Neural cell (in vitro differentiated cells): ENCODE data around the gene STUM. TPM values are rescaled to one million over a fixed set of nuclear protein-coding genes. Genes with fewer than 3 reads are reported as not detected.

Source experiments
- H2AFZ ChIP-seq: fragments of 200-600, 300-800 bp; sonication (generic), shearing (Covaris generic); 2 replicates; pipeline ENCODE4 v1.6.0; 2014; ENCODE audit warnings: low read depth, mild to moderate bottlenecking, antibody characterized with exemption, low read length, moderate library complexity
- H3F3A ChIP-seq: fragments of 200-600 bp; shearing (Covaris generic); 2 replicates; pipeline ENCODE4 v1.6.1; 2016; ENCODE audit warnings: mild to moderate bottlenecking, moderate library complexity, mixed read lengths, antibody characterized with exemption, low read length; ENCODE audit not compliant: insufficient read depth, poor library complexity, severe bottlenecking
- H3K27ac ChIP-seq: fragments of 200-600, 300-800 bp; sonication (generic), shearing (Covaris generic); 2 replicates; pipeline ENCODE4 v1.5.1; 2014; ENCODE audit warnings: mild to moderate bottlenecking, low read length, moderate library complexity
- H3K27me3 ChIP-seq: fragments of 300-800, 200-600 bp; sonication (generic), shearing (Covaris generic); 2 replicates; pipeline ENCODE4 v1.6.0; 2014; ENCODE audit warnings: mild to moderate bottlenecking, low read depth, low read length, moderate library complexity; ENCODE audit not compliant: insufficient read depth
- H3K36me3 ChIP-seq: fragments of 300-800, 200-600 bp; sonication (generic), shearing (Covaris generic); 2 replicates; pipeline ENCODE4 v1.5.1; 2014; ENCODE audit warnings: mild to moderate bottlenecking, antibody characterized with exemption, low read length, moderate library complexity; ENCODE audit not compliant: insufficient read depth
- H3K4me2 ChIP-seq: fragments of 300-800, 200-600 bp; sonication (generic), shearing (Covaris generic); 2 replicates; pipeline ENCODE4 v1.6.0; 2014; ENCODE audit warnings: mild to moderate bottlenecking, low read length
- H3K4me3 ChIP-seq: fragments of 300-800, 200-600 bp; sonication (generic), shearing (Covaris generic); 2 replicates; pipeline ENCODE4 v1.5.1; 2014; ENCODE audit warnings: mild to moderate bottlenecking, low read length, moderate library complexity
- H3K79me2 ChIP-seq: fragments of 200-600 bp; shearing (Covaris generic); replicated peaks from 2 replicates; pipeline ENCODE4 v1.6.0; 2014; ENCODE audit warnings: mild to moderate bottlenecking, low read length, moderate library complexity; ENCODE audit not compliant: insufficient read depth
- H3K9ac ChIP-seq: fragments of 300-800, 200-600 bp; sonication (generic), shearing (Covaris generic); 2 replicates; pipeline ENCODE4 v1.6.1; 2016; ENCODE audit warnings: mild to moderate bottlenecking, low read length, mixed read lengths
- H3K9me2 ChIP-seq: fragments of 200-600 bp; shearing (Covaris generic); 2 replicates; pipeline ENCODE4 v1.6.1; 2016; ENCODE audit warnings: mild to moderate bottlenecking, low read length, mixed read lengths; ENCODE audit not compliant: insufficient read depth
- H3K9me3 ChIP-seq: fragments of 200-600, 300-800 bp; sonication (generic), shearing (Covaris generic); 2 replicates; pipeline ENCODE4 v1.6.1; 2016; ENCODE audit warnings: mild to moderate bottlenecking, mixed run types, low read length, moderate library complexity, mixed read lengths
- H4K20me1 ChIP-seq: fragments of 200-600 bp; shearing (Covaris generic); 2 replicates; pipeline ENCODE4 v1.6.1; 2016; ENCODE audit warnings: mild to moderate bottlenecking, mixed run types; ENCODE audit not compliant: insufficient read depth
- EP300 ChIP-seq: fragments of 450-650 bp; conservative IDR thresholded peaks from 2 replicates; pipeline ENCODE4 v1.6.1; 2014; ENCODE audit warnings: antibody characterized with exemption, mild to moderate bottlenecking, moderate library complexity; ENCODE audit not compliant: poor library complexity, severe bottlenecking
- EZH2 ChIP-seq: fragments of 200-600, 300-800 bp; shearing (Covaris generic), sonication (generic); IDR thresholded peaks from 2 replicates; pipeline ENCODE4 v1.6.1; 2014; ENCODE audit warnings: antibody characterized with exemption, low read length, borderline replicate concordance, mild to moderate bottlenecking; ENCODE audit not compliant: insufficient read depth, poor library complexity, severe bottlenecking
- MXI1 ChIP-seq: fragments of 450-650 bp; conservative IDR thresholded peaks from 2 replicates; pipeline ENCODE4 v1.6.1; 2014; ENCODE audit warnings: antibody characterized with exemption, mild to moderate bottlenecking; ENCODE audit not compliant: poor library complexity, severe bottlenecking
- POLR2AphosphoS5 ChIP-seq: IDR thresholded peaks from 2 replicates; pipeline ENCODE4 v1.6.1; 2012
- RAD21 ChIP-seq: fragments of 450-650 bp; conservative IDR thresholded peaks from 2 replicates; pipeline ENCODE4 v1.6.1; 2014; ENCODE audit warnings: antibody characterized with exemption, mild to moderate bottlenecking, moderate library complexity
- SMC3 ChIP-seq: fragments of 450-650 bp; conservative IDR thresholded peaks from 2 replicates; pipeline ENCODE4 v1.6.1; 2014; ENCODE audit warnings: antibody characterized with exemption, mild to moderate bottlenecking, moderate library complexity; ENCODE audit not compliant: poor library complexity
- TAF1 ChIP-seq: IDR thresholded peaks from 2 replicates; pipeline ENCODE4 v1.6.1; 2012; ENCODE audit warnings: low read depth
- polyA plus RNA-seq: library from polyadenylated mRNA; depleted of rRNA; stranded (reverse); fragments of >200 nt; gene quantifications from 2 replicates; pipeline ENCODE4 v1.2.3, GENCODE V29; 2014
- TF ChIP-seq, protein P1 (sequence below): IDR thresholded peaks from 2 replicates; pipeline ENCODE4 v1.6.1; 2012; ENCODE audit warnings: borderline replicate concordance
- TF ChIP-seq, protein P2 (sequence below): fragments of 450-650 bp; IDR thresholded peaks from 2 replicates; pipeline ENCODE4 v1.5.1; 2014; ENCODE audit warnings: antibody characterized with exemption, mild to moderate bottlenecking, moderate library complexity; ENCODE audit not compliant: poor library complexity, severe bottlenecking

The STUM gene
- polyA plus RNA-seq, 1 donor from 2014 or later, result 0.52 TPM

DNA sequence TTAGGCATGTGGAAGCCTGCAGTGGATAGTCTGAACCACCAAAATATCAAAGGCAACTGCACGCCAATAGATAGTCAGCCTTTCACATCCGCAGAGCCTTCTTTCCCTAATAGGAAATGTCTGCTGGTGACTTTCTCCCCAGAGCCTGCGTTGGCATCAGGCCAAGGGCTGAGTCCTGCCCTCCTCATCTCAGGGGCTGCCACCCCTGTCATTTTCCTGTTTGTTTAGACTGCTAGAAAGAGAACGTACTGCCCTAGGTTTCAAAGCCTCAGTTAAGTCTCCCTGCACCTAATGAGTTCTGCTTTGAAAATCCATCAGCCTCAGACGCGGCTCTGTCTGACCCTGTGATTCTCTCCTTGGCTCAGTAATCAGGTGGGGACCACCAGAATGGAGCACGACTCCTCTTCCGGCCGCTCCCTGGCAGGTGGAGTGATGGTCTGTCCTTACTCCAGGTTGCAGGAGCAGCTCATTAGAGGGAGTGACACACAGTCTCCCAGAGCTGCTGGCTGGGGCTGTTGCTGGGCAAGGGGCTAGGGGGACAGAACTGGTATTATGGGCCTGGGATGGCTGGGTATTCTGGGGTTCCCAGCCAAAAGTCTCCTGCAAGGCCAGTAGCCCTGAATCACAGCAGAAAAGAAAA is 27.3 kb downstream of the STUM start:
- Histone ChIP-seq H3K4me2 (no peak overlapping the region), H3K4me3 (no peak overlapping the region), H3K79me2 (no peaks in the 10 kb centered on the region), H3K9me3 (no peaks in the 10 kb centered on the region), H3F3A (no peaks in the 10 kb centered on the region), H3K27ac (no peak overlapping the region), H3K9me2 (no peaks in the 10 kb centered on the region), H2AFZ (no peak overlapping the region), H3K36me3 (no peaks in the 10 kb centered on the region), H3K27me3 (no peaks in the 10 kb centered on the region), H4K20me1 (no peaks in the 10 kb centered on the region), H3K9ac (no peak overlapping the region)
- no peak for TF ChIP-seq POLR2AphosphoS5
- TF ChIP-seq, protein P1, sequence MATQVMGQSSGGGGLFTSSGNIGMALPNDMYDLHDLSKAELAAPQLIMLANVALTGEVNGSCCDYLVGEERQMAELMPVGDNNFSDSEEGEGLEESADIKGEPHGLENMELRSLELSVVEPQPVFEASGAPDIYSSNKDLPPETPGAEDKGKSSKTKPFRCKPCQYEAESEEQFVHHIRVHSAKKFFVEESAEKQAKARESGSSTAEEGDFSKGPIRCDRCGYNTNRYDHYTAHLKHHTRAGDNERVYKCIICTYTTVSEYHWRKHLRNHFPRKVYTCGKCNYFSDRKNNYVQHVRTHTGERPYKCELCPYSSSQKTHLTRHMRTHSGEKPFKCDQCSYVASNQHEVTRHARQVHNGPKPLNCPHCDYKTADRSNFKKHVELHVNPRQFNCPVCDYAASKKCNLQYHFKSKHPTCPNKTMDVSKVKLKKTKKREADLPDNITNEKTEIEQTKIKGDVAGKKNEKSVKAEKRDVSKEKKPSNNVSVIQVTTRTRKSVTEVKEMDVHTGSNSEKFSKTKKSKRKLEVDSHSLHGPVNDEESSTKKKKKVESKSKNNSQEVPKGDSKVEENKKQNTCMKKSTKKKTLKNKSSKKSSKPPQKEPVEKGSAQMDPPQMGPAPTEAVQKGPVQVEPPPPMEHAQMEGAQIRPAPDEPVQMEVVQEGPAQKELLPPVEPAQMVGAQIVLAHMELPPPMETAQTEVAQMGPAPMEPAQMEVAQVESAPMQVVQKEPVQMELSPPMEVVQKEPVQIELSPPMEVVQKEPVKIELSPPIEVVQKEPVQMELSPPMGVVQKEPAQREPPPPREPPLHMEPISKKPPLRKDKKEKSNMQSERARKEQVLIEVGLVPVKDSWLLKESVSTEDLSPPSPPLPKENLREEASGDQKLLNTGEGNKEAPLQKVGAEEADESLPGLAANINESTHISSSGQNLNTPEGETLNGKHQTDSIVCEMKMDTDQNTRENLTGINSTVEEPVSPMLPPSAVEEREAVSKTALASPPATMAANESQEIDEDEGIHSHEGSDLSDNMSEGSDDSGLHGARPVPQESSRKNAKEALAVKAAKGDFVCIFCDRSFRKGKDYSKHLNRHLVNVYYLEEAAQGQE, result no peak
- TF ChIP-seq TAF1, result no peak
- TF ChIP-seq, protein P2, sequence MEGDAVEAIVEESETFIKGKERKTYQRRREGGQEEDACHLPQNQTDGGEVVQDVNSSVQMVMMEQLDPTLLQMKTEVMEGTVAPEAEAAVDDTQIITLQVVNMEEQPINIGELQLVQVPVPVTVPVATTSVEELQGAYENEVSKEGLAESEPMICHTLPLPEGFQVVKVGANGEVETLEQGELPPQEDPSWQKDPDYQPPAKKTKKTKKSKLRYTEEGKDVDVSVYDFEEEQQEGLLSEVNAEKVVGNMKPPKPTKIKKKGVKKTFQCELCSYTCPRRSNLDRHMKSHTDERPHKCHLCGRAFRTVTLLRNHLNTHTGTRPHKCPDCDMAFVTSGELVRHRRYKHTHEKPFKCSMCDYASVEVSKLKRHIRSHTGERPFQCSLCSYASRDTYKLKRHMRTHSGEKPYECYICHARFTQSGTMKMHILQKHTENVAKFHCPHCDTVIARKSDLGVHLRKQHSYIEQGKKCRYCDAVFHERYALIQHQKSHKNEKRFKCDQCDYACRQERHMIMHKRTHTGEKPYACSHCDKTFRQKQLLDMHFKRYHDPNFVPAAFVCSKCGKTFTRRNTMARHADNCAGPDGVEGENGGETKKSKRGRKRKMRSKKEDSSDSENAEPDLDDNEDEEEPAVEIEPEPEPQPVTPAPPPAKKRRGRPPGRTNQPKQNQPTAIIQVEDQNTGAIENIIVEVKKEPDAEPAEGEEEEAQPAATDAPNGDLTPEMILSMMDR, result no peak
- no peak for TF ChIP-seq MXI1
- TF ChIP-seq EP300, result no peak
- no peak for TF ChIP-seq SMC3
- TF ChIP-seq RAD21, result no peak
- TF ChIP-seq EZH2, result no peak

DNA sequence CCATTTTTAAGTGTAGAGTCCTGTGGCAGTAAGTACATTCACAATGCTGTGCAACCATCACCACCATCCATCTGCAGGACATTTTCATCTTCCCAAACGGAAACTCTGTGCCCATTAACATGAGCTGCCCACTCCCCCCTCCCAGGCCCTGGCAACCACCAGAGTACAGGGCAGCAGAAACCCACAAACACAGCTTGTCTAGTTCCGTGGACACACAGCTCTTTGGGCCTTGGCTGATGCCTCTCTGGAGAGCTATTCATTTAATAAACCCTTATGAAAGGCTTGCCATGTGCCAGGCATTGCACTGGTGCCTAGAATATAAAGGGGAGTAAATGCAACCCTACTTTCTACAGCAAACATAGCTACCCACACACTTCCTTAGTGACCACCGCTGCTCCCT is 28.0 kb downstream of the STUM start:
- H3F3A ChIP-seq, result no peaks in the 10 kb centered on the region
- H3K27ac ChIP-seq, result no peak overlapping the region
- no peaks in the 10 kb centered on the region for H3K9me2 ChIP-seq

More for the DNA sequence above, 28.0 kb downstream of the STUM start:
- no peaks in the 10 kb centered on the region for H3K9me3 ChIP-seq
- no peak overlapping the region for H2AFZ ChIP-seq
- H3K4me2 ChIP-seq, result no peak overlapping the region
- H3K9ac ChIP-seq, result no peak overlapping the region
- no peaks in the 10 kb centered on the region for H3K79me2 ChIP-seq
- H3K27me3 ChIP-seq, result no peaks in the 10 kb centered on the region
- H3K36me3 ChIP-seq, result no peaks in the 10 kb centered on the region
- H4K20me1 ChIP-seq, result no peaks in the 10 kb centered on the region
- no peak for TF ChIP-seq EP300
- no peak for TF ChIP-seq TAF1
- no peak for TF ChIP-seq RAD21
- no peak for TF ChIP-seq SMC3
- TF ChIP-seq, protein P1, result no peak
- TF ChIP-seq, protein P2, result no peak
- TF ChIP-seq POLR2AphosphoS5, result no peak
- TF ChIP-seq EZH2, result no peak
- no peak for TF ChIP-seq MXI1
- no peak overlapping the region for H3K4me3 ChIP-seq
